Mucosa of descending colon (tissue), 3 donors: ENCODE measurements around the gene SELENOI. TPM values are rescaled to one million over a fixed set of nuclear protein-coding genes. Genes with fewer than 3 reads are reported as not detected.

Experiments
- ATAC-seq: fragments of 200-7000 bp; cut with Tn5 transposase; one replicate; pipeline ENCODE4 v1.9.1; 2020; ENCODE audit warnings: mild to moderate bottlenecking, moderate library complexity
- DNase-seq, 3 donors: peaks; one replicate each; pipeline ENCODE4 v3.0.0-alpha.2; 2020
- H3K36me3 ChIP-seq: fragments of 200-600 bp; one replicate; pipeline ENCODE4 v1.8.0; 2021; ENCODE audit warnings: low read depth, mild to moderate bottlenecking
- H3K4me1 ChIP-seq: fragments of 200-600 bp; one replicate; pipeline ENCODE4 v1.8.0; 2021; ENCODE audit warnings: low read depth, mild to moderate bottlenecking
- H3K4me3 ChIP-seq: fragments of 200-600 bp; one replicate; pipeline ENCODE4 v1.8.0; 2021; ENCODE audit warnings: mild to moderate bottlenecking
- H3K9me3 ChIP-seq: fragments of 200-600 bp; one replicate; pipeline ENCODE4 v1.8.0; 2021; ENCODE audit warnings: mild to moderate bottlenecking
- CTCF ChIP-seq: fragments of 200-600 bp; IDR thresholded peaks from one replicate; pipeline ENCODE4 v1.8.0; 2022; ENCODE audit warnings: antibody characterized with exemption, mild to moderate bottlenecking
- intact Hi-C, 2 donors: fragments of 100-400 bp; cut with DNase I in 1 of 2; cut with micrococcal nuclease in 1 of 2; formaldehyde crosslinking; loops; one replicate each; pipeline versions ENCODE4 v1.11.0 to v1.11.1; 2022; cut with DNase I, micrococcal nuclease
- total RNA-seq, 3 donors: library from RNA; stranded (reverse); fragmentation: NEBNext Ultra II Directional in 2 of 3; extraction: Animal tissue kit (Norgen Biotek cat#: 25700) in 2 of 3; gene quantifications; one replicate each; pipeline versions ENCODE4 v1.2.1 to v1.2.4, GENCODE V29; 2021 to 2023
- donor health status: DM: no; HTN: no; CAD: no; lungs with moderate emphysema.
- donor health status: DM: no; HTN: no; CAD: no.
- donor health status: DM: no; HTN: yes; CAD: no.

SELENOI gene
- total RNA-seq, 3 donors from 2014 or later = 27.4 to 42.6 (median 28.0) TPM

GRCh38 chr2:26409785-26410184 lies 63.8 kb downstream of the SELENOI start:
- H3K36me3 ChIP-seq = no peaks in the 10 kb centered on the region
- H3K9me3 ChIP-seq = no peaks in the 10 kb centered on the region
- intact Hi-C loops = no loop called here
- ATAC-seq (no peak), DNase-seq (no peak)
- H3K4me1 ChIP-seq = no peaks in the 10 kb centered on the region
- no peak for TF ChIP-seq CTCF
- no peak overlapping the region for H3K4me3 ChIP-seq

- ATAC-seq (no peak), DNase-seq (no peak)
- intact Hi-C loops = no loop called here
- Histone ChIP-seq H3K36me3 (no peaks in the 10 kb centered on the region), H3K4me1 (no peaks in the 10 kb centered on the region), H3K4me3 (no peak overlapping the region), H3K9me3 (no peaks in the 10 kb centered on the region)
- no peak for TF ChIP-seq CTCF
Measured at GRCh38 chr2:26410764-26411243, 64.9 kb downstream of the SELENOI start.

- no peaks in the 10 kb centered on the region for H3K4me1 ChIP-seq
- no peak for ATAC-seq
- no peak for TF ChIP-seq CTCF
- no peak overlapping the region for H3K4me3 ChIP-seq
- H3K36me3 ChIP-seq = no peaks in the 10 kb centered on the region
- no peaks in the 10 kb centered on the region for H3K9me3 ChIP-seq
- DNase-seq = no peak
- intact Hi-C loops = no loop called here
Measured at GRCh38 chr2:26411419-26411818, 65.5 kb downstream of the SELENOI start.

- no peaks in the 10 kb centered on the region for H3K9me3 ChIP-seq
- no peak overlapping the region for H3K4me3 ChIP-seq
- no peak for TF ChIP-seq CTCF
- intact Hi-C loops = no loop called here
- no peak for ATAC-seq
- no peaks in the 10 kb centered on the region for H3K4me1 ChIP-seq
- no peak for DNase-seq
- H3K36me3 ChIP-seq = no peaks in the 10 kb centered on the region
Measured at GRCh38 chr2:26412091-26412673, 66.2 kb downstream of the SELENOI start.

- intact Hi-C loops = no loop called here
- Histone ChIP-seq H3K4me3 (no peak overlapping the region), H3K9me3 (no peaks in the 10 kb centered on the region), H3K36me3 (no peaks in the 10 kb centered on the region), H3K4me1 (no peaks in the 10 kb centered on the region)
- DNase-seq = no peak
- no peak for ATAC-seq
- no peak for TF ChIP-seq CTCF
Measured at GRCh38 chr2:26414311-26414710, 68.4 kb downstream of the SELENOI start.

GRCh38 chr2:26421961-26422360 lies 76.0 kb downstream of the SELENOI start:
- Histone ChIP-seq H3K4me1 (no peaks in the 10 kb centered on the region), H3K36me3 (no peaks in the 10 kb centered on the region), H3K4me3 (no peak overlapping the region), H3K9me3 (no peaks in the 10 kb centered on the region)
- intact Hi-C loops = no loop called here
- no peak for ATAC-seq
- no peak for DNase-seq
- no peak for TF ChIP-seq CTCF
